Smooth muscle cell (in vitro differentiated cells): Measurements from ENCODE around the gene KRT17. TPM values are rescaled to one million over a fixed set of nuclear protein-coding genes. Genes with fewer than 3 reads are reported as not detected.

ENCODE experiments used
- DNase-seq: peaks from one replicate; lab custom pipeline; 2025; ENCODE audit not compliant: unreplicated experiment; lab: John Stamatoyannopoulos, UW
- H2AFZ ChIP-seq: fragments of 200-600 bp; sonication (generic); 2 replicates; pipeline ENCODE4 v1.6.0; 2016; ENCODE audit warnings: antibody characterized with exemption, low read depth, mild to moderate bottlenecking
- H3F3A ChIP-seq: fragments of 200-600 bp; sonication (generic); 2 replicates; pipeline ENCODE4 v1.6.0; 2017; ENCODE audit warnings: antibody characterized with exemption, low read depth
- H3K27ac ChIP-seq: fragments of 200-600 bp; sonication (generic); 2 replicates; pipeline ENCODE4 v1.5.1; 2016; ENCODE audit warnings: low read depth, mild to moderate bottlenecking
- H3K27me3 ChIP-seq: fragments of 200-600 bp; sonication (generic); 2 replicates; pipeline ENCODE4 v1.6.1; 2016; ENCODE audit warnings: low read depth, mild to moderate bottlenecking
- H3K36me3 ChIP-seq: fragments of 200-600 bp; sonication (generic); 2 replicates; pipeline ENCODE4 v1.5.1; 2016; ENCODE audit warnings: low read depth
- H3K4me1 ChIP-seq: fragments of 200-600 bp; sonication (generic); 2 replicates; pipeline ENCODE4 v1.5.1; 2016; ENCODE audit warnings: low read depth
- H3K4me2 ChIP-seq: fragments of 200-600 bp; sonication (generic); 2 replicates; pipeline ENCODE4 v1.6.0; 2016; ENCODE audit warnings: mild to moderate bottlenecking
- H3K4me3 ChIP-seq: fragments of 200-600 bp; sonication (generic); 2 replicates; pipeline ENCODE4 v1.5.1; 2016; ENCODE audit warnings: mild to moderate bottlenecking
- H3K79me2 ChIP-seq: fragments of 200-600 bp; sonication (generic); 2 replicates; pipeline ENCODE4 v1.6.0; 2016; ENCODE audit warnings: low read depth, mild to moderate bottlenecking
- H3K9ac ChIP-seq: fragments of 200-600 bp; sonication (generic); 2 replicates; pipeline ENCODE4 v1.6.0; 2016; ENCODE audit warnings: low read depth
- H3K9me3 ChIP-seq: fragments of 200-600 bp; sonication (generic); replicated peaks from 2 replicates; pipeline ENCODE4 v1.5.1; 2016; ENCODE audit warnings: low read depth
- H4K20me1 ChIP-seq: fragments of 200-600 bp; sonication (generic); 2 replicates; pipeline ENCODE4 v1.6.0; 2016; ENCODE audit warnings: low read depth
- WGBS: methylation state at CpG from one replicate; pipeline ENCODE4 v1.1.7; 2016; ENCODE audit warnings: low lambda C conversion rate; 5-methylcytosine and 5-hydroxymethylcytosine counted together
- polyA plus RNA-seq: library from polyadenylated mRNA; unstranded; fragments of >200 nt; fragmentation: Nextera tagmentation; extraction: Ambion mirVana; gene quantifications from 2 replicates; pipeline ENCODE4 v1.2.1, GENCODE V29; 2016
- total RNA-seq: library from RNA; depleted of rRNA; stranded (reverse); fragments of >200 nt; gene quantifications from 2 replicates; pipeline ENCODE4 v1.2.3, GENCODE V29; 2014
- TF ChIP-seq, protein P1 (sequence below): fragments of 200-600 bp; sonication (generic); IDR thresholded peaks from 2 replicates; pipeline ENCODE4 v1.5.1; 2017; ENCODE audit warnings: borderline replicate concordance, mild to moderate bottlenecking, antibody characterized with exemption; ENCODE audit not compliant: insufficient read depth, poor library complexity, severe bottlenecking

Gene KRT17
- total and polyA plus RNA-seq, 2 experiments from 2014 or later: 869 to 1,591 TPM

DNA sequence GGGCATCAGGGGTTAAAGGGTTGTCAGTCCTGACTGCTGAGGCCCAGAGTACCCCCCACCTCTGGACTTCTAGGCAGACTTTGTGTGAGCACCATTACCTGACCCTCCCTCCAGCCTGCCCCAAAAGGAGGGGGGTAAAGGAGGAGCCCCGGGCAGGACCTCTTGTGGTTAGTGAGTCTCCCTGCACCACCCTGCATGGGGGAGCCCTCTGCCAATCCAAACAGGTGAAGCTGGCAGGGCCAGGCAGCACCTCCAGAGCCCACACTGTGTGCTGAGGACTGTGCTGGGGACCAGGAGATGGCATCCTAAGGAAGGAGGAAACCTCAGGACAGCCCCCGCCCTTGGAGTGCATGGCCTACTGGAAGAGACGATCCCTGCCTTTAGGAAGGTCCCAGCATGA lies 35.1 kb downstream of the KRT17 start:
- no peak overlapping the region for H2AFZ ChIP-seq
- no peak overlapping the region for H3K4me3 ChIP-seq
- WGBS: 85% methylated on average over 3 of the region's 3 CpGs
- H3K27me3 ChIP-seq: no peaks in the 10 kb centered on the region
- TF ChIP-seq, protein P1, sequence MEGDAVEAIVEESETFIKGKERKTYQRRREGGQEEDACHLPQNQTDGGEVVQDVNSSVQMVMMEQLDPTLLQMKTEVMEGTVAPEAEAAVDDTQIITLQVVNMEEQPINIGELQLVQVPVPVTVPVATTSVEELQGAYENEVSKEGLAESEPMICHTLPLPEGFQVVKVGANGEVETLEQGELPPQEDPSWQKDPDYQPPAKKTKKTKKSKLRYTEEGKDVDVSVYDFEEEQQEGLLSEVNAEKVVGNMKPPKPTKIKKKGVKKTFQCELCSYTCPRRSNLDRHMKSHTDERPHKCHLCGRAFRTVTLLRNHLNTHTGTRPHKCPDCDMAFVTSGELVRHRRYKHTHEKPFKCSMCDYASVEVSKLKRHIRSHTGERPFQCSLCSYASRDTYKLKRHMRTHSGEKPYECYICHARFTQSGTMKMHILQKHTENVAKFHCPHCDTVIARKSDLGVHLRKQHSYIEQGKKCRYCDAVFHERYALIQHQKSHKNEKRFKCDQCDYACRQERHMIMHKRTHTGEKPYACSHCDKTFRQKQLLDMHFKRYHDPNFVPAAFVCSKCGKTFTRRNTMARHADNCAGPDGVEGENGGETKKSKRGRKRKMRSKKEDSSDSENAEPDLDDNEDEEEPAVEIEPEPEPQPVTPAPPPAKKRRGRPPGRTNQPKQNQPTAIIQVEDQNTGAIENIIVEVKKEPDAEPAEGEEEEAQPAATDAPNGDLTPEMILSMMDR: no peak
- H3K79me2 ChIP-seq: no peaks in the 10 kb centered on the region
- H3K4me1 ChIP-seq: no peaks in the 10 kb centered on the region
- H4K20me1 ChIP-seq: no peaks in the 10 kb centered on the region
- no peak overlapping the region for H3K9ac ChIP-seq
- no peaks in the 10 kb centered on the region for H3K36me3 ChIP-seq
- no peaks in the 10 kb centered on the region for H3F3A ChIP-seq
- DNase-seq: no peak
- no peak overlapping the region for H3K4me2 ChIP-seq
- H3K9me3 ChIP-seq: no peaks in the 10 kb centered on the region
- no peak overlapping the region for H3K27ac ChIP-seq

DNA sequence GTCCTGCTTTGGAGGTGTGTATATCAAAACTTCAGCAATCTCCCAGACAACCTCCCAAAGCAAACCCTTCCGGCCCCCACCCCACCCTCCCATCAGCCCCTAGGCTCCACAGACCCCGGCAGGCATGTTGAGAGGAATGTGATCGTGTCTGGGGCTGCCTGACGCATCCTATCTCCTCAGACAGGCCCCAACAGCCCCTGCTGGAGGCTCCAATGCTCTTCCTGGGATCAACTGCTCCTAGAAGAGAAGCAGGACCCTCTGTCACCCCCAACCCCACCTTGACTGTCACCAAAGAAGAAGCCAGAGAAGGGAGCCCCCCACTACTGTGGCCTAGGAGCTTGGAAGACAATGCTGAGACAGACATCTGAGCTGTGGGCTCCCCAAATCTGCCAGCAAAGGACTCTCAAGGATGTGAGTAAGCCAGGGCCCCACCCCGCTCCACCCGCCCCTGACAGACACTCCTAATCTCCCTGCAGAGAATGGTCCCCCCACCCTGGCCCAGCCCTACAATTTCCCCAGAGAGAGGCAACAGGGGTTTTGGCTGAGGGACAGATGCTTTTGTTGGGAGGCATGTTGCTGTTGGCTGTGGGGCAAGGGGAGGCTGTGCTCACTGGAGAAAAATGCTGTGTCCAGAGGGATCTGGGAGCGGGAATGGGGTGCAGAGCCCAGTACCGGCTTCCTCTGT lies 36.1 kb downstream of the KRT17 start:
- no peaks in the 10 kb centered on the region for H4K20me1 ChIP-seq
- H3K27ac ChIP-seq: no peak overlapping the region
- no peaks in the 10 kb centered on the region for H3F3A ChIP-seq
- 83% methylated on average over 4 of the region's 8 CpGs for WGBS
- no peak overlapping the region for H3K4me2 ChIP-seq
- H3K4me1 ChIP-seq: no peaks in the 10 kb centered on the region
- H3K36me3 ChIP-seq: no peaks in the 10 kb centered on the region
- no peaks in the 10 kb centered on the region for H3K9me3 ChIP-seq
- H3K79me2 ChIP-seq: no peaks in the 10 kb centered on the region
- H3K9ac ChIP-seq: no peak overlapping the region
- no peak for DNase-seq
- TF ChIP-seq, protein P1: no peak
- H3K27me3 ChIP-seq: no peaks in the 10 kb centered on the region
- H3K4me3 ChIP-seq: no peak overlapping the region
- H2AFZ ChIP-seq: no peak overlapping the region

DNA sequence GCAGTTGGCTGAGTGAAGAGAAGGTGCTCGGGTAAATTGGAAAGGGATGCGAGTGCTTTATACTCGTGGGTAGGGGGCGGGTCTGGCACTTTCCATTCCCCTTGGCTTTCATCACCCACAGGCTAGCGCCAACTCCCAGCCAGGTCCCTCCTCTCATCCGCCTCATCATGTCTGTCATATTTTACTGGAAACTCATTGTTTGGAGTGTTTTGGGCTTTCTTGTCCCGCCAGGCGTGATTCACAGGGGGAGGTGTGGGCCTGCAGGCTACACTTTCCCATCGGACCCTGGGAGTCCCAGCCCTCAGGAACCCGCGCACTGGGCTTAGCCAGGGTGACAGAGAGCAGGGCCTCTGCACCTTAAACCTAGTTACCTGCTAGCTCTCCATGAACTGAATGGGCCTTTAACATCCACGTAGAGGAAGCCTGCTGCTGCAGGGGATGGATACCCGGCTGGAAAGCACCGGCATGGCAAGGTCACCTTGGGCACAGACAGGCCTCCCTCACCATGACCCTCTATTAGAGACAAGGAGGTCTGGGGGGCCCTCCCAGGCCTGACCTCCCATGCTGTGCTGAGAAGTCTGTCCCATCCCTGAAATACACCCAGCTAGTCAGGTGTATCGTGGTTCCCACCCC lies 37.4 kb downstream of the KRT17 start, which contains the start of gene KRT14:
TSS of gene KRT14 (minus strand) at position 33 of the 633 bp plus-strand sequence. CDS start 61 bp downstream, outside the sequence.
- DNase-seq: no peak
- H3K27ac ChIP-seq: no peak within 1 kb of the TSS
- H2AFZ ChIP-seq: no peak within 1 kb of the TSS
- no peaks in the 10 kb centered on the region for H3K79me2 ChIP-seq
- H3K4me2 ChIP-seq: no peak within 1 kb of the TSS
- TF ChIP-seq, protein P1: no peak
- H3K27me3 ChIP-seq: no peaks in the 10 kb centered on the region
- H3K36me3 ChIP-seq: no peaks in the 10 kb centered on the region
- no peak within 1 kb of the TSS for H3K4me3 ChIP-seq
- H3F3A ChIP-seq: no peaks in the 10 kb centered on the region
- no peaks in the 10 kb centered on the region for H4K20me1 ChIP-seq
- H3K4me1 ChIP-seq: no peaks in the 10 kb centered on the region
- no peaks in the 10 kb centered on the region for H3K9me3 ChIP-seq
- no peak within 1 kb of the TSS for H3K9ac ChIP-seq
- 78% methylated on average over 15 of the region's 15 CpGs for WGBS
